NCI-H510A (cell line): ENCODE measurements around the gene DNLZ.
"Not testable (repeated sequence)": the region's sequence is repeated elsewhere in the genome, so short reads cannot be mapped to it uniquely, and the experiment has no call there.

Source experiments
- DNase-seq: peaks from one replicate; lab custom pipeline; 2025; lab: John Stamatoyannopoulos, UW

The DNLZ gene

DNA sequence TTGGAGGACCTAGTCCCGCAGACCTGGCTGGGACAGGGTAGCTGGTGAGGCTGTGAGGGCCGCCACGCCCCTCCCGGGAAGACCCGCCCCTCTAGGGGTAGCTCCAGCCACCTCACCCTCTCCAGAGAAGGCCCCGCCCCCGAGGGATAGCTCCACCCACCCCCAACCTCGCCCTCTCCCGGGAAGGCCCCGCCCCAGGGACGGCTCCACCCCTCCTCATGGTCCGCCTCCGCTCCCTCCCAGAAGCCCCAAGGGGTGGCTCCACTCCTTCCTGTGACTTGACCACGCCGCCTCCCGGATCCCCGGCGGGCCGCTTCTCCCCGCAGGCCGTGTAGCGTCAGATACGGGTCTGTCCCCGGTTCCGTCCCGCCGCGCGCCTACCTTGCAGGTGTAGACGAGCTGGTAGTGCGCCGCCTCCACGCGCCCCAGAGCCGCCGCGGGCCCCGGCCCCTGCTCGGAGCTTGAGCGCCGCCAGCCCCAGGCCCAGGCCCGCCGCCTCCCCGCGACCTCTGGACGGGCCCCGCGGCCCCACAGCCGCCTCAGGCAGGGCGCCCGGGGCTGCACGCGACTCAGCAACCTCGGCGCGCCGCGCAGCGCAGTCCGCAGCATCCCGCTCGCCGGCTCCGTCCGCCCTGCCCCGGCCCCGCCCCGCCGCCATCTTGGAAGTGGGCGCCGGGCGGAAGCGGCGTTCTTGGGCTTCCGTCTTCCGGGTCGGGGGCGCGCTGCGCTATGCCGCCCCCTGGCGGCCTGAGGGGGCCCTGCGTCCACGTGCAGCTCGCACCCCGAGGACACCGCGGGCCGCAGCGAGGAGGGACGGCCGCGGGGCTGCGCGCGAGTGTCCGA, at the start of gene DNLZ:
Gene DNLZ, minus strand, starts transcription at position 639 of the 843 bp plus-strand sequence. Its CDS starts 30 bp downstream, at position 609.
- peak; percentile 84 for DNase-seq

DNA sequence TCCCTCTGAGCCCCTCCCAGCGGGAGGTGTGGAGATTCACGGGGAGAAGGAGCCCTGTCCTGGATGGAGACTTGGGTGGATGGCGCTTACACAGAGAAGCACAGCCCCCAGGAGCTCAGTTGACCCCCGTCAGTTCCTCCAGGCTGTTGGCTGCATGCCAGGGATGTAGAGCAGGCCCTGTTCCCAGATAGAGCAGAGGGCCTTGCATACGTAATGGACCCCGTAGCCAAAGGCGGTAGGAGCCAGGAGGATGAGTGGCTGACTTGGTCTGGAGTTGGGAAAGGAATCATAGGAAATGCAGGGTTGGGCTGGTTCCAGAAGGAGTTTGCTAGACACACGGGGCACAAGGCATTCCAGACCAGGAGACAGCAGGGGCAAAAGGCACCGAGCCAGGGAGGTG, 49.4 kb upstream of the DNLZ start:
- no peak for DNase-seq

DNA sequence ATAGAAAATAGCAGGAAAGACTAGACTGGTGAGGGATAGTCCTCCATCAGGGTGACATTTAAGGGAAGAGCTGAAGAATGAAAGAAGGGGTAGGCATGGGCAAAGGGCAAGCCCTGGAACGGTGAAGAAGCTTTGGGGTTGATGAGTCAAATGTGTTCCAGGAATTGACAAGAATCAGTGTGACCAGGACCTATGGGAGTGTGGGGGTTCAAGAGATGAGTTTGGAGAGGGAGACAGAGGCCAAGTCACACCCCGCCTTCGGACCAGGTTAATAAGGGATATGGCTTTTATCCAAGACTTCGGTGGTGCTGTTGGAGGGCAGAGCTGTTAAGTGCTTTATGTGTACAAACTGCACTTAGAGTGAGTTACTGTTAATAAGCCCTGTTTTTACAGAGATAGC, 47.8 kb upstream of the DNLZ start:
- no peak for DNase-seq

DNA sequence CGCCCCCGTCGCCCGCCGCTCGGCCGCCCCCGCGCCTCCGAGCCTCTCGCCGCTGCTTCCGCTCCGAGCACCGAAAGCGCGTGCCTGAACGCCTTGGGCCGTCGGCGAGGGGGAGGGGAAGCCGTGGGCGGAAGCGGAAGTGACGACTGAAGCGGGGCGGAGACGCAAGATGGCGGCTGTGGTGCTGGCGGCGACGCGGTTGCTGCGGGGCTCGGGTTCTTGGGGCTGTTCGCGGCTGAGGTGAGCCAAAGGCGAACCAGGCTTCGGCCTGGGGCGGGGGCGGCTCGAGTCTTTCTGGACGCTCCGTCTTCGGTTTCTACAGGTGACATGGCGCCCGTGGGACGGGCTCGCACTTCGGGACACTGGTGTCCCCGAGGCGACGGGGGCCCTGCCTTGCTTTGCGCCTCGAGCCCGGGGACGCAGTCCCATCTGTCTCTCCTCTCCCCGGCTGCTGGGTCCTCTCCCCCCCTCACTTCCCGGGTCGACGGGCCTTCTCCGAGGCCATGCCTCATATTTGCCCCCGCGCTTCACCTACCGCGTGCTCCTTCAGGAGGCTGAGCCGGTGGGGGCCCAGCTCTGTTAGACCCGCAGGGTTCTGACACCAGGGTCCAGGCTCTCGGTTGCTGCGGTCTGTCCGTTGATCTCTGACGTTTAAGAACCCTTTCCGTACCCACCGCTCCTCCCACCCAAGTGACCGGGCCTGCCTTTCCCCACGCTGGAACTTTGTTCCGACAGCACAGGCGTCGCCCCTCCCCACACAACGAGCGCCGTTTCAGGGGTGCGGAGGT, 47.1 kb upstream of the DNLZ start, which contains the start of the genes ENTR1 and PMPCA:
Gene ENTR1, minus strand, starts transcription at position 115 of the 788 bp plus-strand sequence. CDS start 217 bp downstream, outside the sequence.
Gene PMPCA, plus strand, starts transcription at position 159 of the 788 bp plus-strand sequence. Its CDS starts 11 bp downstream, at position 170.
- peak; percentile 72 for DNase-seq

DNA sequence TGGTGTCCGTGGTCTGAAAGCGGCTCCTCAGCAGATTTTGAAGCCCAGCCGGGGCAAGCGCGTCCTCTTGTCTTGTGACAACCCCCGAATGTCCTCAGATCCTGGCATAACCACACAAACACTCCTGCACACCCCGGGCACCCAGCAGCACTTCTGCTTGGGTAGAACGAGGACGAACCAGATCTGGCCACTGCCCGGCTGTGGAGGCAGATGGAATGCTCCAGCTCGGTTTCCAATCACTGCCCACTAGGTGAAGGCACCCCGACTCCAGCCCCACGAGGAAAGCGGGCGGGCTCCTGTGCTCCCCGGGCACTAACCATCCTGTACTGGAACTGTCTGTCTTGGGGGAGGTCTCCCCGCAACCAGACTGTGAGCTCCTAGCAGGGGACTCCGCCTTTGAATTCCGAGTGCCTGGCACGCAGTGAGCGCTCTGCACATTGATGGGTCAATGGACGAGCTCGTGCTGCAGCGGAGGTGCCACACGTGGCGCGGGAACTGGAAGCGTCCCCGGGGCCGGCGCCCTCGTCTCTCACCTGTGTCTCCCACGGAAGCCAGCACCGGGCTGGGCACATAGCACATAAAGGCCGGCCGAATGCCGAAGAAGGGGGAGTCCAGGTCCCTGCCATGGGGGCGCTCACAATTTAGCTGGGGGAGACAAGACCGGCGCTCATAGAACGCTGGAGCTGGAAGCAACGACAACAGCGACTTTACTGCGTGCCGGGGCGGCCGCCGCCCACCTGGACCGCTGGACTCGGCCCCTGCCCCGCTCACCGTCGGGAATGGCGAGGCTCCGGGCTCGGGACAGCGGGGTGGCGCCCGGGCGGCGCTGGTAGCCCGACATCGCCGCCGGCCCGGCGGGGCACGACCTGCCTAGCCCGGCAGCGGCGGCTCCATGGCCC, 46.3 kb upstream of the DNLZ start:
- peak; percentile 9 for DNase-seq

DNA sequence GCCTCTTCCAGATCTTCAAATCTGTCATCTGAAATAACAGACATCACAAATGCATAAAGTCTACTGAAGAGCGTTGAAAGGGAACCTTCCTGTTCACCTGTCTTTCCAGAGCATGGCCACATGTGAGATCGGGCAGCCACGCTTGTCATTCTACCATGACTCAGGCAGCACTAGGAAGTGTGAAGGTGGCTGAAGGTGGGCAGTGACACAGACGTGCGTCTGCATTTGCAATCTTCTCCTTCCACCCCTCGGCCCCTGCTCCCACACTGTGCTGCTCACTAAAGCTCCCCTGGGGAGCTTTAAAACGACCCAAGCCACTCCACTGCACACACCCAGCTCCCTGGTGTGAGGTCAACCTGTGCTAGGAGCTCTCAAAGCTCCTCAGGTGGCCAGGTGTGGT, 44.4 kb upstream of the DNLZ start:
- DNase-seq = no peak

DNA sequence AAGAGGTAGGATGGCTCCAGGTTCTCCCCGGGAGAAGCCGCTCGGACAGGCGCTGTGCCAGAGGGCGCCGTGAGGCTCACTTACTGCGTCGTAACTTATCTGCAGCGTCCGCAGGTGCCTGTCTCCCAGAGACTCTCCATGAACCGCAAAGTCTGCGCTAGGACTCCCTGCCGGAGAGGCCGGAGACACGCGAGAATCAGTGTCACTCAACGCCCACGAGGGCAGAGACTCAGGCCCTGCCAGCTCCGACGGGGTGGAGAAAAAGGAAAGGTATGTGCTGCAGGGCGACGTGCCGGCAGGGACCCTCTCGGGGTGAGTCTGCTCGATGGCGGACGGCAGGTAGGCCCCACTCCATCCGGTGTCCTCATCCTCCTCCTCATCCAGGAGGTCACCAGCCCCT, 43.5 kb upstream of the DNLZ start:
- not testable (repeated sequence) for DNase-seq

DNA sequence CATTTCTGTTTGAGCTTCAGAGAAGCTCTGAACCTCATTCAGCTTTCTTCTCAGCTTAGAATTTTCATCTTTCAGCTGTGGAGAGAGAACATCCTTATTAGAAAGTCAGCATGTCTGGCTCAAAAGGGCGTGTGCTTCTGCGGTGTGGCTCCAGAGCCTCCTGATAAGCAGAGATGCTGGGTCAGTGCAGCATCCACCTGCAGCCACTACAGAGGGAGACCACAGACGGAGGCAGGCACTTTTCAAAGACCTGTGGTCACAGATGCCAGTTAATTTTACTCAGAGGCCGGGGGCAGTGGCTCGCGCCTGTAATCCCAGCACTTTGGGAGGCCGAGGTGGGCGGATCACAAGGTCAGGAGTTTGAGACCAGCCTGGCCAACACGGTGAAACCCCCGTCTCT, 42.4 kb upstream of the DNLZ start:
- DNase-seq = not testable (repeated sequence)

DNA sequence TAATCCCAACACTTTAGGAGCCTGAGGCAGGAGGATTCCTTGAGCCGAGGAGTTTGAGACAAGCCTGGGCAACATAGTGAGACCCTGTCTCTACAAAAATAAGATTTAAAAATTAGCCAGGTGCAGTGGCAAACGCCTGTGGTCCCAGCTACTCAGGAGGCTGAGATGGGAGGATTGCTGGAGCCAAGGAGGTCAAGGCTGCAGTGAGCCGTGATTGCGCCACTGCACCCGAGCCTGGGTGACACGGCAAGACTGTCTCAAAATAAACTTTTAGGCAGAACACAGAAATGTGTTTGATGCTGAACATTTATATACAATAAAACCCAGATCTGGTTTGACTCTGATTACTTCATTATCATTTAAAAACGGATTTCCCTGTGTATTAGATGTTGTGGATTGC, 41.9 kb upstream of the DNLZ start:
- DNase-seq = no peak

DNA sequence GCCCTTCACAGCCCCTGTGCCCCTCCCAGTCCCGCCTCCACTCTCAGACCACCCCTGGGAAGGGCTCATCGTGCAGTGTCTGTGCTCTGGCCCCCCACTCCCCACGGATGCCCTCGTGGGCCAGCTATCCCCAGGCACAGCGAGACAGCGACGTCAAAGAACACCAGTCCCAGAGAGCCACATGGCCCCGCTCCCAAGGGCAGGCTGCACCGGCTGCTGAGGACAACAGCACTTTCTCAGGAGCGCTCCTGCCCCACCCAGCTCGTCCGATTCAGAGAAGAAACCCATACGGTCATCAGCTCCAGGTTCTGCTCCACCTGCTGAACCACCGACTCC, 41.2 kb upstream of the DNLZ start:
- no peak for DNase-seq

DNA sequence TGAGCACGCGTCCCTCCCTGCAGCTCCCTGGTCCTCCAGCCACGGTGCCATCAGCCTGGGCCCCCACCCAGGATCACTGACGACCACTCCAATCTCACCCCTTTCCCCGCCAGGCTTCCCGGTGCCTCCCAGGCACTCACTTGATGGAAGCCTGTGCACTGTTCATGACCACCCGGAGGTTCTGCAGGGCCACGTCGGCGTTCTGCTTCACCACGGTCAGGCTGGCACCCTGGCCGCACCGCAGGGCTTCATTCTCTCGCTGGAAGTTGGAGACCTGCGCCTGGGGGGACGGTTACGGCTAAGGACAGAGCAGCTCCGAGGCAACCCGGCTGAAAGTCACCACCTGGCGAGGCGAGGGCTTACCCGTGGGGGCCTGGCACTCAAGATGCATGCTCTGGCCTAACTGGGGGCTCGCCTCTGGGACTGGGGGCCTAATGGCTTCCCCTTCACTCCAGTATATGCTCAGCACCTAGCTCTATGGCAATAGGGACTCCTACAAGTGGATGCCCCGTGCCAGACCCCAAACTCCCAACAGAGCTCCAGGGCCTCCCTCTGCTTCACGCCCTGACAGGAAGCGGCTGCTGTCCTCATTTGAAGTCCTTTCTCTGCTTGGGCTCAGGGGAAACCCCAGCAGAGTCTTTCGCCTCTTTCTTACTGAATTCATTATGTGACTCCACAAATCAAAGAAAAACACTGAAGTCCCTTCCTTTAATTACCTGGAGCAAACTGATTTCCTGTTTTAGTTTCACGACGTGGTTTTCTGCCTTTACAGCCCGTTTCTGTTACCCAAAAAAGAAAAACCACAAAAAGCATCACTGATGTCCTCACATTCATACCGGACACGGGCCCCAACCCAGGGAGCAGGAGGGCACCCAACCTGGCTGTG, 40.6 kb upstream of the DNLZ start:
- DNase-seq = no peak

DNA sequence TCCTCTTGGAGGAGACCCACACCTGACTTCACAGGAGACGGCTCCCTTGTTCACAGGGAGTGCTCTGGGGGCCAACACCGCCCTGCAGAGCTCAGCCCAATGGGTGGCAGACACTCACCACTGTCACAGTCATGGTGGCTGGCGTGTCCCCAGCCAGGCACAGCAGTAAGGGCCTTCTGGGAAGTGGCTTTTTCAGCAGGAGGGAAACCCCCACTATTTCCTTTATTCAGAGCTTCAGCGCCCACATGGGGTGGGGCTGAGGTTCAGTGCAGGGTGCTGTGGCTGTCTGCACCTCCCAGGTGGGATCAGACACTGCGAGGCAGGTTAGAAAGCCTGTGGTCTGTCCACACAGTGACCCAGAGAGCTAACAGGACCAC, 40.0 kb upstream of the DNLZ start:
- DNase-seq = no peak

DNA sequence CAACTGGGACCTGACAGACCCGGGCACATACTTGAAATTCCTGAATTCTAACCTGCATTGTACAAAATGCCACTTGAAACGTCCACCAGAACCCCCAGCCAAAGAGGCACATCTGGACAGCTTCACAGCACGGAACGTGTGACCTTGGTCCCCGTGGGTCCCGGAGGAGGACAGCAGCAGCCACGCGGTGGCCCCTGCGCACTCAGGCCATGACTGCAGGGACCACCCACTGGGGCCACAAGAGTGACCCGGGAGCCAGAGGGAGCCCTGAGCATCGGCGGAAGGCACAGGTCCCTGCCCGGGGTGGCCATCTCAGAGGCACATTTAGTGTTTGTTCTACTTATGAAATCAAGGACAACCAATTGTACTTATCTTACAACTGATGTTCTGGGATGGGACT, 38.5 kb upstream of the DNLZ start:
- DNase-seq = no peak

DNA sequence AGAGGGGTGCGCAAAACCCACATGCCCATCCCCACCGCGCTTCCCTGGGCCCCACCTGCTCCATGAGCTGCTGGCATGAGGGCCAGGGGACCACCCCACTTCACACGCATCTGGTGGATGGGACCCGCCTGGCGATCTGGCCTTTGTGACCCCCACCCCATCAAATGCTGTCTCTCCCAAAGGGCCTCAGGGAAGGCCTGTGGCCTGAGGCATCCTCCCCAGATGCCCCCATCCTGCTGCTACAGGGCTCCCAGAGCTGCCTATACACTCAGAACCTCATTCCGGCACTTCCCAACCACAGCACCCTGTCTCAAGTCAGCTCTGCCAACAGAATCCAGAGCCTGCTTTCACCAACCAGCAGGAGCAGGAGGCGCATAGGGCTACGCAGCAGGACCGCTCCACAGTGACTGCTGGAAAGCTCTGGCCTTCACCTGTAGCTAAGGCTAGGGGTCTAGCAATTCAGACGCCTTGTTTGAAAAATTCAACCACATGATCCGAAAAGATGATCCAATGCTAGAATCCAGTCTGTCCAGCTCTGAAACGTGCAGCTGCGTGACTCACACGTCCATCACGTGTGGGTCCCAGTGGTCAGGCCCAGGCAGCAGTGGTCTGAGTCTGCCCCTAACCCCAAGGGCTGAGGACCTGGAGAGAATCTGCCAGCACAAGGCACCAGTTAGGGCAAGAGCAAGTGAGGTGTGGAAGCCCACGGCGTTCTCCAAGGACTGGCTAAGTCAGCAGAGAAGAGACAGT, 37.8 kb upstream of the DNLZ start:
- no peak for DNase-seq

DNA sequence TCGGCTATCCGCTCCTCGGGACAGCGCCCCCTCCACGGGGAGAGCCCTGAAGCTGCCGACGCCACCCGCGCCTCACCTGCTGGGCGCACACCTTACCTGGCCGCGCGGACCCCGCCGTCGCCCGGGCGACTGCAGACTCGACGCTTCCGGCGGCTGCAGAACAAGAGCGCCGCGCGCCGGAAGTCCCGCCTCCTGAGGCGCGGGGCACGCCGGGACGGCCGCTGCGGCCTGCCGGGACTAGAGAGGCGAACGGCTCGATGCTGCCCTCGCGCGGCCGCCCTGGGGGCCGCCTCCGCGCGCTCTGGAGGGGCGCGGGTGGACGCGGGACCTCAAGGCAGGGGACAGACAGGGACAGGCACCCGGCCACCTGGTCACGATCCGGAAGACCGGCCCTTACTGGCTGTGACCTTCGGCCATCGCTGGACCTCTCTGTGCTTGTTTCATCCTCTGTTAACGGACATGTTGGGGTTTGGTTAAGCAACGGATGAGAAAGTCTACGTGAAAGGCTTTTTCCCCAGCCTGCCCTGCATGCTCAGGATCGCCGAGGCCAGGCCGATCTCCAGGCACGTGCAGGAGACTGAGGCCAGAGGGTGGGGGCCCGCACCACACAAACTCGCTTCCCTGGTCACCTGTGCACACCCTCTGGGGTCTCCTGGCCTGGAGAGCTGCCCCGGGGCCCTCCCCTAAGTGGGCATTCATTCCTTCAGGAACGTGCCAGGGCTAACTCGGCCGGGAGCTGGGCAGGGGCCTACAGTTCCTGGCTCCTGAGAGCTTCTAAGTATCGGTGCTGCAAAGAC, 36.7 kb upstream of the DNLZ start, which contains the start of gene SNAPC4:
Gene SNAPC4, minus strand, starts transcription at position 133 of the 797 bp plus-strand sequence. CDS start 1,742 bp downstream, outside the sequence.
- peak; percentile 77 for DNase-seq

DNA sequence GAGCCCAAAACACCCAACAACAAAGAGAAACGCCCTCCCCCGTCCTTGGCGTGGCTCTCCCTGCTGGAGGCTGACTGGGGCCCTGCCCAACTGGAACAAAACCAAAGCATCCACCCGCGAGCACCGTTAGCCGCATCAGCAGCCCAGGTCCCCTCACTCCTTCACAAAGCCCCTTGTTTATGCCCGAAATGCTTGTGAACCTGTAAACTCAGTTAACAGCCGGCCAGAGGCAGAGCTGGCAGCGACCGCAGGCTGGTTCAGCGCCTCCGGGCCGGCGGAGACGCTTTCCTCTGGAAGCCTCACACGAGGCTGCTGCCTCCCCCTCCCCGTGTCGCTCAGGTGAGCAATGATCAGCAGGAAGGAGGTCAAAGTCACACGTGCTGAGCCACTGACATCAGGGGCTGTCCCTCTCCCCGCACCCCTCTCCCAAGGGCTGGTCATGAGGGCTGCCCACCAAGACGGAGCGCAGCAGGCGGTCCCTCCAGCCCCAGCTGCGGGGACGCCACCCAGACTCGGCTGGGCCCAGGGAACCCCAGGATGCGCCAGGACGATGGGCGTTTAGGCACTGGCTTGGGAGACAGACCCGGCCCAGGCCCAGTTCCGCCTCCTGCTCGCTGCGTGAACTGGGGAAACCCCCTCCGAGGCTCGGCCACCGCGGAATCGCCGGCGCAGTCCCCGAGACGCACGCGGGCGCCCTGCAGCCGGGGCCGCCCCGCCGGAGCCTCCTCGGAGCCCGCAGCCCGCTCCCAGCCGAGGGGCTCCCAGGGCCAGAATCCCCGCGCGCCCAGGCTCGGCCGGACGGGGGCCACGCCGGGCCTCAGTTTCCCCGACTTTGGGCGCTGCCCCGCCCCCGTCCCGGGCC, 35.9 kb upstream of the DNLZ start:
- DNase-seq = no peak

DNA sequence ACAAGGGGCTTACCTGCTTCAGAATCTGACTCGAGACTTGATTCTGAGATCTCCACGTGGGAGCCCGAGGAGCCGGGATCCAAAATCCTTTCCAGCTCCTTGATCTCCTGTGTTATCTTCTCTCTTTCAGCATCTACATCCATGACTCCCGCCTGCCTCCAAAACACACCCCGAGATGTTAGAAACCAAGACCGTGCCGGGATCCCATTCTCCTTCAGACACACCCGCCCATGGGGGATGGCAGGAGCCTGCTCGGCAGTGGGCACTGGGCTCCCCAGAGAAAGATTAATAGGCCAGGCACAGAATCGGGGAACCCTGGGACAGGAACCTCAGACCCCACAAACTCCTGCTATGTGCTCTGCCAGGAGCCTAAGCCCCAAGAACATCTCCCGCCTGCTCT, 34.7 kb upstream of the DNLZ start:
- no peak for DNase-seq

DNA sequence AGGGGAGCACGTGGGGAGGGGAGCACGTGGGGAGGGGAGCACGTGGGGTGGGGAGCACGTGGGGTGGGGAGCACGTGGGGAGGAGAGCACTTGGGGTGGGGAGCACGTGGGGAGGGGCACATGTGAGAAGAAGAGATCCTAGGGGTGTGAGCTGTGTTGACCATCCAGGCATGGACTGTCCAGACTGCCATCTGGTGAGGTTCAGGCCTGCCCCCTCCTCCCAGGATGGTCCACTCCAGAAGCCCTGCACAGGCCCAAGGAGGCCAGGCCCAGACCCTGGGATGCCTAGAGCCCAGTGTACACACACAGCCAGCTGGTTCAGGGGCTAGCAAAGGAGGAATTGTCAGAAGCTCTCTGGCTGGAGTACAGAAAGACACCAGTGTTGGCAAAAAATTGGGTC, 34.1 kb upstream of the DNLZ start:
- no peak for DNase-seq

DNA sequence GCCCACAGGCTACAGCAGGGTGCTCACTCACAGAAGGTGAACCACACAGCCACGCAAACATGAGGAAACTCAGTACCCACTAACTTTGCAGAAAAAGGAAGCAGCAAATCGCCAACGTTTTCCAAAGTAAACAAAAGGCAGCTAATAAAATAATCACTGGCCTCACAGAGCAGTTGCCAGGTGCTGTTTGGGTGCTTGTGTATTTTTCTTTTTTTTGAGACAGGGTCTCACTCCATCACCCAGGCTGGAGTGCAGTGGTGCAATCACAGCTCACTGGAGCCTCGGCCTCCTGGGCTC, 32.6 kb upstream of the DNLZ start:
- no peak for DNase-seq
